Measurements from ENCODE around the gene ZNF160.

ZNF160 gene

GRCh38 chr19:53019684-53020083, 83.5 kb downstream of the ZNF160 start:
- no peak overlapping the region for H3K4me3 ChIP-seq (ENCODE audit: low read depth, low read length)
- no peak for DNase-seq (ENCODE audit: low read depth, low spot score)
- in situ Hi-C loops (cut with HindIII; ENCODE audit: low sequenced_read_pairs), result no loop called here
- no peak for TF ChIP-seq CTCF (IDR thresholded peaks at IDR 0.05; ENCODE audit: low read depth, low read length)
